Subcutaneous abdominal adipose tissue (tissue), 5 donors: ENCODE results near the gene ATP10D.
"Not testable (repeated sequence)": the region's sequence is repeated elsewhere in the genome, so short reads cannot be mapped to it uniquely, and the experiment has no call there.

Experiments
- H3K27ac ChIP-seq: one replicate; pipeline ENCODE4 v1.7.0; 2013; ENCODE audit warnings: low read depth, mild to moderate bottlenecking, inconsistent platforms, low read length, moderate library complexity
- H3K27me3 ChIP-seq, 5 donors: one replicate each; pipeline ENCODE4 v1.7.0; 2013; ENCODE audit warnings: low read length in 5 of 5, inconsistent platforms in 1 of 5; ENCODE audit not compliant: control insufficient read depth in 5 of 5, insufficient read depth in 4 of 5
- H3K36me3 ChIP-seq, 5 donors: one replicate each; pipeline ENCODE4 v1.7.0; 2013; ENCODE audit warnings: low read length in 5 of 5; ENCODE audit not compliant: control insufficient read depth in 5 of 5, insufficient read depth in 5 of 5
- H3K4me1 ChIP-seq, 5 donors: one replicate each; pipeline ENCODE4 v1.7.0; 2013; ENCODE audit warnings: low read length in 5 of 5, mild to moderate bottlenecking in 3 of 5, moderate library complexity in 1 of 5; ENCODE audit not compliant: control insufficient read depth in 5 of 5, insufficient read depth in 5 of 5
- H3K4me3 ChIP-seq, 5 donors: one replicate each; pipeline ENCODE4 v1.7.0; 2013; ENCODE audit warnings: low read length in 5 of 5, low read depth in 1 of 5
- H3K9ac ChIP-seq, 5 donors: one replicate each; pipeline ENCODE4 v1.7.0; 2013; ENCODE audit warnings: low read length in 5 of 5, mild to moderate bottlenecking in 4 of 5, moderate library complexity in 3 of 5
- H3K9me3 ChIP-seq, 5 donors: one replicate each; pipeline ENCODE4 v1.7.0; 2013; ENCODE audit warnings: low read length in 5 of 5; ENCODE audit not compliant: control insufficient read depth in 5 of 5
- donor health status: healthy.
- donor health status: healthy.
- donor health status: healthy.
- donor health status: healthy.
- donor health status: healthy.

Gene ATP10D

GRCh38 chr4:47505147-47505546 is 20.1 kb downstream of the ATP10D start:
- H3K9ac ChIP-seq, result no peak overlapping the region
- peaks cover 0 to 5% (median 4%) of the 10 kb centered on the region in 5 donors for H3K4me1 ChIP-seq
- H3K4me3 ChIP-seq, result no peak overlapping the region
- H3K27me3 ChIP-seq, result no peaks in the 10 kb centered on the region
- H3K36me3 ChIP-seq, result no peaks in the 10 kb centered on the region
- H3K9me3 ChIP-seq, result no peaks in the 10 kb centered on the region
- H3K27ac ChIP-seq, result no peak overlapping the region

- H3K4me3 ChIP-seq, result no peak overlapping the region
- H3K27ac ChIP-seq, result no peak overlapping the region
- no peak overlapping the region for H3K9ac ChIP-seq
- no peaks in the 10 kb centered on the region for H3K9me3 ChIP-seq
- no peaks in the 10 kb centered on the region for H3K36me3 ChIP-seq
- no peaks in the 10 kb centered on the region for H3K27me3 ChIP-seq
- H3K4me1 ChIP-seq, result peaks cover 0 to 5% (median 3%) of the 10 kb centered on the region in 5 donors
These were observed 20.6 kb downstream of the ATP10D start for GRCh38 chr4:47505666-47506065.

- no peak overlapping the region for H3K4me3 ChIP-seq
- no peak overlapping the region for H3K27ac ChIP-seq
- no peaks in the 10 kb centered on the region for H3K27me3 ChIP-seq
- H3K9me3 ChIP-seq, result no peaks in the 10 kb centered on the region
- peaks cover 0 to 3% (median 0%) of the 10 kb centered on the region in 5 donors for H3K4me1 ChIP-seq
- peaks cover 3 to 15% (median 6%) of the 10 kb centered on the region in 5 donors for H3K36me3 ChIP-seq
- H3K9ac ChIP-seq, result no peak overlapping the region
These were observed 25.6 kb downstream of the ATP10D start for GRCh38 chr4:47510506-47511143.

GRCh38 chr4:47513461-47513860 is 28.4 kb downstream of the ATP10D start:
- H3K4me1 ChIP-seq, result peaks cover 0 to 3% (median 0%) of the 10 kb centered on the region in 5 donors
- no peaks in the 10 kb centered on the region for H3K27me3 ChIP-seq
- H3K27ac ChIP-seq, result no peak overlapping the region
- H3K9ac ChIP-seq, result no peak overlapping the region
- H3K36me3 ChIP-seq, result peaks cover 3 to 15% (median 8%) of the 10 kb centered on the region in 5 donors
- H3K9me3 ChIP-seq, result no peaks in the 10 kb centered on the region
- H3K4me3 ChIP-seq, result no peak overlapping the region

GRCh38 chr4:47519239-47519883 is 34.3 kb downstream of the ATP10D start:
- H3K9ac ChIP-seq, result no peak overlapping the region
- H3K36me3 ChIP-seq, result peaks cover 0 to 15% (median 10%) of the 10 kb centered on the region in 5 donors
- no peaks in the 10 kb centered on the region for H3K9me3 ChIP-seq
- no peak overlapping the region for H3K4me3 ChIP-seq
- no peak overlapping the region for H3K27ac ChIP-seq
- H3K4me1 ChIP-seq, result no peaks in the 10 kb centered on the region
- no peaks in the 10 kb centered on the region for H3K27me3 ChIP-seq

- Histone ChIP-seq H3K27ac (peak overlapping the region; percentile 16), H3K27me3 (no peaks in the 10 kb centered on the region), H3K4me1 (peaks cover 0 to 3% (median 0%) of the 10 kb centered on the region in 5 donors), H3K4me3 (no peak overlapping the region), H3K9me3 (peaks cover 0 to 7% (median 3%) of the 10 kb centered on the region in 5 donors), H3K36me3 (peaks cover 2 to 33% (median 17%) of the 10 kb centered on the region in 5 donors), H3K9ac (no peak overlapping the region)
These were observed 40.2 kb downstream of the ATP10D start for GRCh38 chr4:47525154-47525819.

- Histone ChIP-seq H3K9me3 (peaks cover 0 to 7% (median 3%) of the 10 kb centered on the region in 5 donors), H3K27ac (no peak overlapping the region), H3K4me3 (no peak overlapping the region), H3K9ac (no peak overlapping the region), H3K4me1 (peaks cover 0 to 3% (median 0%) of the 10 kb centered on the region in 5 donors), H3K36me3 (peaks cover 2 to 33% (median 17%) of the 10 kb centered on the region in 5 donors), H3K27me3 (no peaks in the 10 kb centered on the region)
These were observed 41.2 kb downstream of the ATP10D start for GRCh38 chr4:47526281-47526680.

GRCh38 chr4:47528646-47529045 is 43.6 kb downstream of the ATP10D start:
- not testable (repeated sequence) for H3K4me3 ChIP-seq, H3K27ac ChIP-seq

GRCh38 chr4:47530801-47531200 is 45.7 kb downstream of the ATP10D start:
- Histone ChIP-seq H3K27ac (no peak overlapping the region), H3K36me3 (peaks cover 6 to 33% (median 11%) of the 10 kb centered on the region in 5 donors), H3K4me3 (no peak overlapping the region), H3K9me3 (peaks cover 0 to 7% (median 6%) of the 10 kb centered on the region in 5 donors), H3K9ac (no peak overlapping the region), H3K27me3 (no peaks in the 10 kb centered on the region), H3K4me1 (peaks cover 0 to 7% (median 0%) of the 10 kb centered on the region in 5 donors)

More at GRCh38 chr4:47528646-47529045, 43.6 kb downstream of the ATP10D start:
- H3K9me3 ChIP-seq, H3K9ac ChIP-seq, H3K4me1 ChIP-seq, H3K27me3 ChIP-seq: not testable (repeated sequence)
- peaks cover 2 to 26% (median 13%) of the 10 kb centered on the region in 5 donors for H3K36me3 ChIP-seq
